Bone marrow (tissue), 2 donors: Measurements from ENCODE around the gene RNF17.
"Not testable (repeated sequence)": the region's sequence is repeated elsewhere in the genome, so short reads cannot be mapped to it uniquely, and the experiment has no call there.

Experiments used
- DNase-seq, 2 donors: peaks; one replicate each; lab custom pipeline; 2025; lab: John Stamatoyannopoulos, UW

RNF17 gene

GRCh38 chr13:24742977-24743376 lies 21.0 kb upstream of the RNF17 start:
- DNase-seq = no peak

DNA sequence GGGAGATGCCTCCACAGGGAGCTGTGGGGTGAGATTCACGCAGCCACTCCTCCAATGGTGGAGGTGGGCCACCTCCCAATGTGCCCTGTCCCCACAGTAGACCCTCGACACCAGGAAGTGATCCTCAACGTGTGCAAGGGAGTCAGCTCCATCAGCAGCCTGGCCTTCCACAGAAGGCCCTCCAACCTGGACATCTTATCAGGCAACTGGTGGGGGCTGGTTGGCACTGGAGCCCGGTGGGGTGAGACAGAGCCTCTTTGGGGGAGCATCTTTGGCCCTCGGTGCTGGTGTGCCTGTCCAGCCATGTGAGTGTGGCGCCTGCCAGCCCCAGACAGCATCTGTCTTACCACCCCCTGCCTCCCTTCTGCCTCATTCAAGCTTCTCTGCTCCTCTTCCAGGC lies 19.7 kb upstream of the RNF17 start:
- no peak for DNase-seq

- no peak for DNase-seq
Observed at GRCh38 chr13:24745516-24745860, 18.5 kb upstream of the RNF17 start.

- DNase-seq = no peak
Observed at GRCh38 chr13:24745861-24746617, 17.9 kb upstream of the RNF17 start.

DNA sequence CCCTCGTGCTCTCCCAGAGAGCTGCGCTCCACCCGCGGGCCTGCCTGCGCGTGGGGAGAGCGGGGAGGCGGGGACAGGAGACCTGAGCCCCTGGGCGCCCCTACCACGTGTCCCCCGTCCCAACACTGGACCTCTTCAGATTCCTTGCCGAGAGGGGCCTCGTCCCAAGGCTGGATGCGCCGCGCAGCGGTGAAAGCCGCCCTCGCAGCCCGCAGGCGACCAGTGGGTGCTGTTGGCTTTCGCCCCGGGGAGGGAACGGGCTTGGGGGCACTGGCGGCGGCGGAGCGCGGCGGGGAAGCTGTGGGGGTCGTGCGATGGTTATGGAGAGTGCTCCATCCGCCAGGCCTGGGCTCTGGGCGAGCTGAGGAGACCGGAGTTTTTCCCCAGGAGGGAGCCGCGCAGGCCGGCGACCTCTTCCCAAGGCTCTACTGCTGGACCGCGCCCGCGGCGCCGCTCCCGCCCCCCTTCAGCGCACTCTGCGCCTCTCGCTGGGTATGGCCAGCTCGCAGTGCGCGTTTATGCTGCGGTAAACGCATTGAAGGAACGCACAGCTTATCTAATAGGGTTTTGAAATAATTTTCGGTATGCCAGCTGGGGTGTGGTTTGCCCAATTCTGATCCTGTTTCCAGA lies 17.2 kb upstream of the RNF17 start:
- DNase-seq = no peak

GRCh38 chr13:24747248-24748060 lies 16.5 kb upstream of the RNF17 start:
- DNase-seq = no peak

- DNase-seq = no peak
Observed at GRCh38 chr13:24748061-24748400, 15.9 kb upstream of the RNF17 start.

DNA sequence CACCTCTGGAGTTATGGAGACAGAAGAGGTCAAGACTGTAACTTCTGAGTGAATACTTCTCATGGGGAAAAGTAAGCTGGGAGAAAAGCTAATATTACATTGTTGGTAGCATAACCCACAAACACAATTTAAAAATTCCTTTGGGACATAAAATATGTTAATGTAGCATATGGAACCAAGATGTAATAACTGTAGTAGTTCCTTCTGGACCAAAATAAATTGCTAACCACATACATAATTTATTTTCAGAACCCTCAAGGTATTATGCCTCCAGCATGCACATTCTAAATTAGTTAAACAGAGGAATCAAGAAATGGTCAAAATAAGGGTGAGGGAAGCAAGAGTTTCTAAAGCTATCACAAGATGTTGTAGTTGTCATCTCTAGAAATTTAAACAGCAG lies 4.8 kb upstream of the RNF17 start:
- DNase-seq = no peak

DNA sequence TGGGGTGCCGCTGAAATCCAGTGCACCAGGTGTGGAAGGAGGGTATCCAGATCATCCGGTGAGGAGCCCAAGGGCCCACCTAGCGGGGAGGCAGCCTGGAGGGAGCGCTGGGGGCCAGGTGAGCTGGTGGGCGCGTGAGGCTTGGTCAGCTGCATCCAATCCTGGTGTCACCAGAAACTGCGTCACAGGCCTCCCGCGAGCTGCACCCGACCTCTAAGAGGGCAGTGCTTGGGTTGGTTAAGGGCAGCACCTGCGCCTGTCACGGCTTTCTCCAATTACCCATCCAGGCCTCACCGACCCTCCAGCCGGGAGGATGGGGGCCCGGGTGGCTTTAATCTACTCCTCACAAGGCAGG lies 284 bp downstream of the RNF17 start:
- DNase-seq = no peak

- DNase-seq = no peak
Observed at GRCh38 chr13:24777171-24777570, 13.2 kb downstream of the RNF17 start.

DNA sequence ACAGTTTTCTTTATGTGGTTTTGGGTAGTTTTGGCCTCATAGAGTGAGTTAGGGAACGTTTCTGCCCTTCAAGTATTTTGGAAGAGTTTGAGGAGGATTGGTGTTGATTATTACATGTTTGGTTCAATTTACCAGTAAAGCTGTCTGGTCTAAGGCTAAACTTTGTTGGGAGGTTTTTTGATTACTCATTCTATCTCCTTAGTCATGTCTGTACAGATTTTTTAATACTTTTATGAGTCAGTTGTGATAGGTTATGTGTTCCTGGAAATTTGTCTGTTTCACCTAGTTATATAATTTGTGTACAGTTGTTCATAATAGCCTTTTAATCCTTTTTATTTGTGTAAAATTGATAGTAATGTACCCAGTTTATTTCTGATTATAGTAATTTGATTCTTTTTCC lies 20.4 kb downstream of the RNF17 start:
- no peak for DNase-seq

DNA sequence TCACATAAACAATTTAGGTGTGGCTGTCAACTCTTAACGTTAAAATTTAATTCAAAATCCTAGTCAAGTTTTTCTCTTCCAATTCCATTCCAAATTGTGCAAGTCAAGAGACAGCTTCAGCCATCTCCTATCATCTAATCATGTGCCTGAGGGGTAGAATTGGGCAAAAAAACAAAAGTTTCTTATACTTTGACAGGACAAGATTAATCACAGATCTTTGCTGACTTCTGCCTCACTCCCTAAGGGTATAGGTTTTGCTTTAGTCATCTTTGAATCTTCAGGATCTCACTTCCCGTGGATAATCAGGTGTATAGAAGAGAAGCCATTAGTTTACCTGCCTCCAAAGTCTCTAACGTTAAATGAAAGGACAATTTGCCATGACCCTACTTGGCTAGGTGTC lies 24.6 kb downstream of the RNF17 start:
- DNase-seq = no peak

DNA sequence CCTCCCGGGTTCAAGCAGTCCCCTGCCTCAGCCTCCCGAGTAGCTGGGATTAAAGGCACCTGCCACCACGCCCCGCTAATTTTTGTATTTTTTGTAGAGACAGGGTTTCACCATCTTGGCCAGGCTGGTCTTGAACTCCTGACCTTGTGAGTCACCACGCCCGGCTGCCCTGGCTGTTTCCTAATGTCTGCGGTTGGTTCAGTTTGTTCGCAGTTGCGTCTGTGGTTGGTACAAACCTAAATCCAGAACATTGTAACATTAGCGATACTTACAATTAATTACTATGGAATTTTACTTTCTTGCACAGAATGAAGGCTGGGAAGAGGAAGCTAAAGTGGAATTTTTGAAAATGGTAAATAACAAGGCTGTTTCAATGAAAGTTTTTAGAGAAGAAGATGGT lies 38.1 kb downstream of the RNF17 start:
- no peak for DNase-seq

GRCh38 chr13:24821207-24821606 lies 57.2 kb downstream of the RNF17 start:
- DNase-seq = no peak

- no peak for DNase-seq
Observed at GRCh38 chr13:24822640-24823039, 58.7 kb downstream of the RNF17 start.

- not testable (repeated sequence) for DNase-seq
Observed at GRCh38 chr13:24823122-24823710, 59.2 kb downstream of the RNF17 start.

DNA sequence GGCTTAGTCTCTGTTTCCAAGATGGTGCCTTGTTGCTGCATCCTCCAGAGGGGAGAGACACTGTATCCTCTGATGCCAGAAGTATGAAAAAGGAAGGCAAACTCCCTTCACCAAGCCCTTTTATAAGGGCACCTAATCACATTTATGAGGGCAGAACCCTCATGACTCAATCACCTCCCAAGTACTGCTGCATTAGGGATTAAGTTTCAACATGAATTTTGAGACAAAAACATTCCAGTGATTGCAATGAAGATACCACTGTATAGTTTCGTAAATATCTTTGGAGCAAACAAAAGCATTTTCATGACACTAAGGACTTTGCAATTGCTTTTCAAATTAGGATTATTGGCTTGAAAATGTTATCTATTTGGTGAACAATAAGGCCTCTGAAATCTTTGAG lies 63.8 kb downstream of the RNF17 start:
- no peak for DNase-seq

DNA sequence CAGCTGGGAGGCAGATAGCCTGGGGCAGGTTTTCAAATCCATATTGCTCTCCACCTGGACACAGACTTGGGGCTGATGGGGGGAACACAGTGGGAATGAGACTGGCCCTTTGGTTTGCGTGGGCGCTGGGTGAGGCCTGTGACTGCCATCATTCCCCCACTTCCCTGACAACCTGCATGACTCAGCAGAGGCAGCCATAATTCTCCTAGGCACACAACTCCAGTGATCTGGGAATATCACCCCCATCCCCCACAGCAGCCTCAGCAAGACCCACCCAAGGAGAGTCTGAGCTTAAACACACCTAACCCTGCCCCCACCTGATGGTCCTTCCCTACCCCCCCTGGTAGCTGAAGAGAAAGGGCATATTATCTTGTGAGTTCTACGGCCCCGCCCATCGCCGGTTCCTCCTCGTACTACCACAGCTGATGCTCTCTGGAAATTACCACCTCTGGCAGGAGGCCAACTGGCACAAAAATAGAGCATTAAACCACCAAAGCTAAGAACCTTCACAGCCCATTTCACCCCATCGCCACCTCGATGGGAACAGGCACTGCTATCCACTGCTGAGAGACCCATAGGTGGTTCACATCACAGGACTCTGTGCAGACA lies 71.0 kb downstream of the RNF17 start:
- no peak for DNase-seq

DNA sequence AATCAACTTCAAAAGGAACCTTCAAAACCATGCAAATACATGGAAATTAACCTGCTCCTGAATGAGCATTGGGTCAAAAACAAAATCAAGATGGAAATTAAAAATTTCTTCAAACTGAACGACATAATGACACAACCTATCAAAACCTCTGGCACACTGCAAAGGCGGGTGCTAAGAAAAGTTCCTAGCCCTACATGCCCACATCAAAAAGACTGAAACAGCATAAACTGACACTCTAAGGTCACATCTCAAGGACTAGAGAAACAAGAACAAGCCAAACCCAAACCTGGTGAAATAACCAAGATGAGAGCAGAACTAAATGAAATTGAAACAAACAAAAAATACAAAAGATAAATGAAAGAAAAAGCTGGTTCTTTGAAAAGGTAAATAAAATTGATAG lies 73.6 kb downstream of the RNF17 start:
- DNase-seq = not testable (repeated sequence)

GRCh38 chr13:24842549-24843274 lies 78.7 kb downstream of the RNF17 start:
- DNase-seq = no peak

- DNase-seq = no peak
Observed at GRCh38 chr13:24851546-24851945, 87.6 kb downstream of the RNF17 start.

- DNase-seq = no peak
Observed at GRCh38 chr13:24854311-24854710, 90.3 kb downstream of the RNF17 start.
